ENCODE measurements around the gene CSPG4. TPM values are rescaled to one million over a fixed set of nuclear protein-coding genes. Genes with fewer than 3 reads are reported as not detected.

Gene CSPG4
- total and polyA plus RNA-seq, 2 donors (not counting 3 experiments of a cell fraction or from before 2014, with no cell fraction given) = not detected

DNA sequence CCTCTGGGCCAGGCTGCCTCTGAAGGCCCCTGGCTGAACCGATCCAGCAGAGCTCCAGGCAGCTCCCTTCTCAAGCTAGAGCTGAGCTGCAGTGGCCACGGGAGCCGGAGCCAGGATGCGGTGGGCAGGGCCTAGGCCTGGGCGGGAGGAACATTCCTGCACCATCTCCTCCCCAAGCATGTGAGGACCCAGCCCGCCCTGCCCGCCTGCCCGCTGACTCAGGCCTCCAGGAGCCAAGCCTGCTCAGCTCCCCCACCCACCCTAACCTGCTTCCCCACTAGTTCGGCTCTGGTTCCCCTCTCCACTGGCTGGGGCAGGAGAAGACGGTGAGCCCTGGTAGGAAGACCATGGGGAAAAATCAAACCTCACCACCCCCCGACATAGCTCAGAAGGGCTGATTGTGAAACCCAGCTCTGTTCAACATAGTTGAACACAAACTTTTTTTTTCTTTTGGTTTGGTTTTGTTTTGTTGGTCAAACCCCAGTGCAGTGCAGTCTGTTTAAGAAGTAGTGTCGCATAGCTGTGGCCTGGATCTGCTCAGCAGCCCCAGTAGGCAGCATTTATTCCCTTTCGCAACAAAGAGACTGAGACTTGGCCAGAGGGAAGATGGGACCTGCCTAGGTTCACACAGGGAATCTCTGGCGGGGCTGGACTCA is 51.4 kb downstream of the CSPG4 start:
- intact Hi-C loops (cut with micrococcal nuclease) (no loop called here), dilution Hi-C loops (cut with MboI; ENCODE audit: extremely low pct_ligation_motif_present, low sequenced_read_pairs) (no loop called here)
- H3K4me3 ChIP-seq (replicated peaks in 1 of 3; ENCODE audit: insufficient read depth in 1 of 3, low read depth in 1 of 3, low read length in 3 of 3) = no peak overlapping the region
- H3K27ac ChIP-seq (ENCODE audit: insufficient read depth, low read depth, low read length) = no peak overlapping the region
- no peak overlapping the region for H2AFZ ChIP-seq (ENCODE audit: low read depth, low read length)
- H3K9me3 ChIP-seq (replicated peaks; ENCODE audit: control insufficient read depth, insufficient read depth, low read length) = no peaks in the 10 kb centered on the region
- peaks cover 0 to 10% of the 10 kb centered on the region in 2 experiments for H3K36me3 ChIP-seq (ENCODE audit: control insufficient read depth in 2 of 2, extremely low read depth in 1 of 2, insufficient read depth in 2 of 2, low read length in 2 of 2)
- no peaks in the 10 kb centered on the region for H4K20me1 ChIP-seq (replicated peaks; ENCODE audit: control insufficient read depth, extremely low read depth, insufficient read depth, low read length)
- no peak overlapping the region for H3K9ac ChIP-seq (replicated peaks; ENCODE audit: extremely low read depth, insufficient read depth, low read length)
- FAIRE-seq (peak; percentile 84), DNase-seq (ENCODE audit: low read depth, low spot score) (peak; percentile 64)
- no peaks in the 10 kb centered on the region for H3K9me1 ChIP-seq (replicated peaks; ENCODE audit: control insufficient read depth, extremely low read depth, insufficient read depth, low read length)
- peaks cover 5% of the 10 kb centered on the region for H3K4me1 ChIP-seq (ENCODE audit: control insufficient read depth, extremely low read depth, insufficient read depth, low read length)
- ChIA-PET POLR2A (interaction anchor here (0.8 to 1.0 kb wide), 3 partner anchors 9 to 41 kb away, joined by 3 to 13 read pairs (median 6); partner anchors contain the start of gene IMP3), CTCF (interaction anchor here (0.7 to 1.9 kb wide), 6 partner anchors 10 to 23 kb away, joined by 4 to 14 read pairs (median 7); partner anchors contain the start of gene SNX33)
- H3K27me3 ChIP-seq (ENCODE audit: control insufficient read depth in 2 of 2, insufficient read depth in 2 of 2, low read length in 2 of 2) = no peaks in the 10 kb centered on the region
- TSS peak; percentile 6 for BruUV-seq (replicated peaks)
- no peaks in the 10 kb centered on the region for H3K79me2 ChIP-seq (ENCODE audit: control insufficient read depth, insufficient read depth, low read length)
- TF ChIP-seq POLR2AphosphoS5 (IDR thresholded peaks at IDR 0.05; ENCODE audit: insufficient read depth, low read depth, low read length) (peak; percentile 14), GATA2 (IDR thresholded peaks at IDR 0.05; ENCODE audit: insufficient read depth, insufficient read length, low read depth, low read length) (no peak)
- no peak overlapping the region for H3K4me2 ChIP-seq (ENCODE audit: insufficient read depth, low read length)

DNA sequence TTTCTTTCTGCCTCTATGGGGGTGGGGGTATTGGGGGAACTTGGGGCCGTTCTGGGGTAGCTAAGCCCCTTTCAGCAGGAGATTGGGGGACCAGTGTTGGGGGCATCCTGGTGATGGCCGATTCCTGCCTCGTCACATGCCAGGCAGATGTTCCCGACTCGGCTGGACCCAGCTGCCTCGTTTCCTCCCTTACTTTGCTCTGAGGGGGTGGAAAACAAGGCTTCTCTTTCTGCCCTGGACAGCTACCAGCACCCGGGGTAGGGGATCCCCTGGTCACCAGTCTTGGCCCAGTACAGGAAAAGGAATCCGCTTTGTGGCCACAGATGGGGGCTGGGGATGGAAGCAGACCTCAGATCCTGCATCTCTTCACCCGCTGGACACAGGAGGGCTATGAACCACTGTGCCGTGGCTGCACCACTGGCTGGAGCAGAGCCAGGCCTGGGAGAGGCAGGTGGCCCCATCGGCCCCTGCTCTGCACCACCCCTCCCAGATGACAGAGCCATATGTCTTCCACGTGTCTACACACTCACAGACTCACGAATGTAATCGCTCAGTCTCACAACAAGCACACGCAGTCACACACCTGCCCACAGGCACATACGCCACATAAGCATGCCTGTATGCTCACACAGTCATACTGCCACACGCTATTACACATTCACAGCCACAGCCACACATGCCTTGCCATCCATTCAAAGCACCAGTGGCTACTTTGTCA is 52.6 kb downstream of the CSPG4 start:
- Histone ChIP-seq H3K4me3 (replicated peaks in 1 of 3; ENCODE audit: insufficient read depth in 1 of 3, low read depth in 1 of 3, low read length in 3 of 3) (no peak overlapping the region), H2AFZ (ENCODE audit: low read depth, low read length) (no peak overlapping the region), H3K4me2 (ENCODE audit: insufficient read depth, low read length) (no peak overlapping the region), H3K4me1 (ENCODE audit: control insufficient read depth, extremely low read depth, insufficient read depth, low read length) (peaks cover 5% of the 10 kb centered on the region), H3K9ac (replicated peaks; ENCODE audit: extremely low read depth, insufficient read depth, low read length) (no peak overlapping the region), H4K20me1 (replicated peaks; ENCODE audit: control insufficient read depth, extremely low read depth, insufficient read depth, low read length) (no peaks in the 10 kb centered on the region), H3K36me3 (ENCODE audit: control insufficient read depth in 2 of 2, extremely low read depth in 1 of 2, insufficient read depth in 2 of 2, low read length in 2 of 2) (peaks cover 0 to 10% of the 10 kb centered on the region in 2 experiments), H3K27ac (ENCODE audit: insufficient read depth, low read depth, low read length) (no peak overlapping the region), H3K9me3 (replicated peaks; ENCODE audit: control insufficient read depth, insufficient read depth, low read length) (no peaks in the 10 kb centered on the region), H3K9me1 (replicated peaks; ENCODE audit: control insufficient read depth, extremely low read depth, insufficient read depth, low read length) (no peaks in the 10 kb centered on the region), H3K27me3 (ENCODE audit: control insufficient read depth in 2 of 2, insufficient read depth in 2 of 2, low read length in 2 of 2) (no peaks in the 10 kb centered on the region), H3K79me2 (ENCODE audit: control insufficient read depth, insufficient read depth, low read length) (no peaks in the 10 kb centered on the region)
- TF ChIP-seq GATA2 (IDR thresholded peaks at IDR 0.05; ENCODE audit: insufficient read depth, insufficient read length, low read depth, low read length) = no peak
- no peak for TF ChIP-seq JUN (IDR thresholded peaks at IDR 0.05; ENCODE audit: borderline replicate concordance, insufficient read depth, insufficient read length, low read depth)
- TF ChIP-seq MYC (IDR thresholded peaks at IDR 0.05; ENCODE audit: low read depth, low read length) = no peak
- TF ChIP-seq POLR2AphosphoS5 (IDR thresholded peaks at IDR 0.05; ENCODE audit: insufficient read depth, low read depth, low read length) = no peak
- no peak for TF ChIP-seq FOS (IDR thresholded peaks at IDR 0.05; ENCODE audit: borderline replicate concordance, insufficient read depth, low read length)
- TF ChIP-seq EZH2 (IDR thresholded peaks at IDR 0.05; ENCODE audit: borderline replicate concordance, low read depth, low read length, severe bottlenecking) = no peak
- TF ChIP-seq, protein P1, sequence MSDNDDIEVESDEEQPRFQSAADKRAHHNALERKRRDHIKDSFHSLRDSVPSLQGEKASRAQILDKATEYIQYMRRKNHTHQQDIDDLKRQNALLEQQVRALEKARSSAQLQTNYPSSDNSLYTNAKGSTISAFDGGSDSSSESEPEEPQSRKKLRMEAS (IDR thresholded peaks at IDR 0.05; ENCODE audit: insufficient read depth, insufficient read length) = no peak
- no peak for TF ChIP-seq POLR2A (IDR thresholded peaks at IDR 0.05; ENCODE audit: low read depth, low read length)
- TF ChIP-seq, protein P2, sequence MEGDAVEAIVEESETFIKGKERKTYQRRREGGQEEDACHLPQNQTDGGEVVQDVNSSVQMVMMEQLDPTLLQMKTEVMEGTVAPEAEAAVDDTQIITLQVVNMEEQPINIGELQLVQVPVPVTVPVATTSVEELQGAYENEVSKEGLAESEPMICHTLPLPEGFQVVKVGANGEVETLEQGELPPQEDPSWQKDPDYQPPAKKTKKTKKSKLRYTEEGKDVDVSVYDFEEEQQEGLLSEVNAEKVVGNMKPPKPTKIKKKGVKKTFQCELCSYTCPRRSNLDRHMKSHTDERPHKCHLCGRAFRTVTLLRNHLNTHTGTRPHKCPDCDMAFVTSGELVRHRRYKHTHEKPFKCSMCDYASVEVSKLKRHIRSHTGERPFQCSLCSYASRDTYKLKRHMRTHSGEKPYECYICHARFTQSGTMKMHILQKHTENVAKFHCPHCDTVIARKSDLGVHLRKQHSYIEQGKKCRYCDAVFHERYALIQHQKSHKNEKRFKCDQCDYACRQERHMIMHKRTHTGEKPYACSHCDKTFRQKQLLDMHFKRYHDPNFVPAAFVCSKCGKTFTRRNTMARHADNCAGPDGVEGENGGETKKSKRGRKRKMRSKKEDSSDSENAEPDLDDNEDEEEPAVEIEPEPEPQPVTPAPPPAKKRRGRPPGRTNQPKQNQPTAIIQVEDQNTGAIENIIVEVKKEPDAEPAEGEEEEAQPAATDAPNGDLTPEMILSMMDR (IDR thresholded peaks at IDR 0.05; ENCODE audit: extremely low read depth in 1 of 2, insufficient read depth in 1 of 2, low read depth in 1 of 2, low read length in 2 of 2) = no peak
- no TSS peak for BruUV-seq (replicated peaks)
- dilution Hi-C loops (cut with MboI; ENCODE audit: extremely low pct_ligation_motif_present, low sequenced_read_pairs) (no loop called here), intact Hi-C loops (cut with micrococcal nuclease) (no loop called here)
- DNase-seq (ENCODE audit: low read depth, low spot score) = no peak
- no peak for FAIRE-seq
- ChIA-PET POLR2A (interaction anchor here (0.5 to 0.8 kb wide), 2 partner anchors 40 to 99 kb away, joined by 3 read pairs; no protein-coding TSS in a partner anchor), CTCF (interaction anchor here (0.7 to 1.9 kb wide), 6 partner anchors 9 to 73 kb away, joined by 3 to 14 read pairs (median 7); partner anchors contain the start of gene SNX33)
